Activated effector memory CD4-positive, alpha-beta T cell treated with anti-CD3 and anti-CD28 coated beads, Interleukin-2, amount 50 U/mL, for 16 hours (primary cell): ENCODE results near the gene MAGI2.
A peak's percentile ranks its signal among the peaks of the same experiment; 100 is the strongest.

Experiments
- DNase-seq: peaks from one replicate; pipeline ENCODE4 v3.0.0-alpha.2; 2020

Gene MAGI2

GRCh38 chr7:78041423-78041822, 1412.0 kb downstream of the MAGI2 start:
- DNase-seq: no peak

GRCh38 chr7:78039790-78040776, 1413.4 kb downstream of the MAGI2 start:
- peak; percentile 76 for DNase-seq

DNA sequence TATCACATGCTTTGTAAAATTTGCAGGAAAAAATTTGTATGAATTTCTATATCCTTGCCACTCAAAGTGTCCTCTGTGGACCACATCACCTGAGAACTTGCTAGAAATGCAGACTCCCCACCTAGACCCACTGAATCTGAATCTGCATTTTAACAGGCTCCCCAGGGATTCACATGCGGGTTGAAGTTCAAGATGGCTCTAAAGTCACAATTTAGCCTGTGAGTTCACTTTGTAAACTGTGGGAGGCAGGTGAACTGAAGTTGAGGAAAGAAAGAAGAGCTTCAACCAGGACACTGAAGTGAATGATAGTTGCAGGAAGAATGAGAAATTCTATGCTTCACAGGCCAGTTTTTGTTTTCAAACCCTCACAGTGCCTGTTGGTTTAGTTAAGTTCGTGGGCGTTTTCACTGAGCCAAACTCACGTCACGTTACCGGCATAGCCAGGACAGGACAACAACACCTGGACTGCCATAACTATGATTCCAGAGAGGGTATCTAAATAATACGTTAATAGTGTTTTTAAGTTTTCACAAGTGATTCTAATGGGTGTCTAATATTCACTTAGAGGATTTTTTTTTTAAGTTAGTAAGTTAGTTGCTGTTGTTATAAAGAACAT, 1414.9 kb downstream of the MAGI2 start:
- DNase-seq: no peak

GRCh38 chr7:78037603-78038002, 1415.9 kb downstream of the MAGI2 start:
- DNase-seq: no peak

GRCh38 chr7:78033410-78033809, 1420.1 kb downstream of the MAGI2 start:
- DNase-seq: no peak

DNA sequence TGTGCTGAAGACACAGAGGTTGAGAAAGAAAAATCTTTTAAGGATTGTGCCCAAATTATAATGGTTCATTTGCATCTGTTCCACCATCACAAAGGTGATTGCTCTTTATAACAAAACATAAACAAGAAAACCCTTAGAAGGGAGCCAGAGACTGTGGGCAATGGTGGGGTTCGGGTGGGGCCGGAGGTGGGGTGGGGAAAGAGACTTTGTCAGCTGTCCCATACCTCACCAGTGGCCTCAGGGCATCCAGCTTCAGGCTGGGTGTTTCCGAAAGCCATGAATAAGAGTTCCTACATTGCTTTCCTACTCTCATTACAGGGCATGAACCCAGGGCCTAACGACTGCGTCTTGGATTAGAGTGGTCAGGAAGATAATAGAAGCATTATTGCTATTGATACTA, 1427.0 kb downstream of the MAGI2 start:
- no peak for DNase-seq

DNA sequence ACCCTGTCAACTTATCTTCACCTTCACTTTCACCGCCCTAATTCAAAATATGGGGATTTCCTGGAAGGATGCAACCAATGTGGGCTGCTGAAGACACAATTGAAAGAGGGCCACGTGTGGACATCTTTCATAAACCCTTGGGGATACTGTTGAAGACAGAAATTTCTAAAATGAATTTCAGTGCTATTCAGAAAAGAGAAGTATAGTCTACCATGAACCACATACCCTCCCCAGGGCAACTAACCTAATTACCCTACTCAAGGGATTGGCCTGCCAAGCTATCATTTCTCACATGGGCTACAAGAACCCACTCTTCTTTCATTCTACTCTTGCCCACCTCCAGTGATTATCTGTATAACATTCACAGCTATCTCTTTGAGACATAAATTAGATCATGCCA, 1428.9 kb downstream of the MAGI2 start:
- DNase-seq: no peak

GRCh38 chr7:78023191-78023590, 1430.3 kb downstream of the MAGI2 start:
- no peak for DNase-seq

GRCh38 chr7:78022165-78022564, 1431.3 kb downstream of the MAGI2 start:
- no peak for DNase-seq

DNA sequence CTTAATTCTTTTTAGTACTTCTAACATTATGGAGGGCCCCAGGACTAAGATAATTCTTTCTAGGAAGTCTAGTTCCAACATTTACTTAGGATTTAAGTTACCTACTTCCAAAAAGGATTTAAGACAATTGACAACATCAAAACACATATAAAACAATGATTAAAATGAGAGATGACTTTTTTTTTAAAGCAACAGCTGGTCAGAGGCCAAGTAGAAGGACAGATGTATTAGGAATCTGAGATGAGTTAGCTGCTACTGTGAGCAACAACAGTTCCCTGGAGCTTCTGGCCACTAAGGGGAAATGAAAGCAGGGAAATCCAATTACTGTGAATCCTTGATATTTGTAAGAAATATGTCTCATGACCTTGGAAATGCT, 1432.6 kb downstream of the MAGI2 start:
- no peak for DNase-seq

DNA sequence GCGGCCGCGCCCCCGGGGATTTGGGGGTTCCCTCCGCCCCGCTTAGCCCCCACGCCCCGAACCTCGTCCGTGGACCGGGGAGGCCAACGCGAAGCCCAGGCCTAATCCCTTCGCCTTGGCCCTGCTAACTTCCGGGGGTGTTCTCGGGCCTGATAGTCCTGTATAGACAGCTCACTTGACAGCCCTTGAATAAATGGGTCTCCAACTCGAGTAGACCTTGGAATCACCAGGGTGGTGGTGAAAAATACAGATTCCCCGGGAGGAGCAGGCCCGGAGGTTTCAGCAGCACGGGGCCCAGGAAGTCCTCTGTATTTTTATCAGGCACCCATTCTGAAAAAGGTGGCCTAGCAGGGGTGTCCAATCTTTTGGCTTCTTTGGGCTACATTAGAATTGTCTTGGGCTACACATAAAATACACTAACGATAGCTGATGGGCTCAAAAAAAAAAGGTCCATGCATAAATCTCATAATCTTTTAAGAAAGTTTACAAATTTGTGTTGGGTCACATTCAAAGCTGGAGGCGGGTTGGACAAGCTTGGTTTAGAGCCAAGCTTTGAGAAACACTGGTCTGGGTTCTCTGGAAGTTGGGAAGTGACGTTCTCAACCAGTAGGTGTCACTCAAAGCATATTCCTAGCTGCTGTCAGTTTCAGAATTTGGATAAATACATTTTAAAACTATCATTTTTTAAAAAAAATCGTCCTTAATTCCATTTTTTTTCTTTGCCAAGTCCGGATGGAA, 1433.2 kb downstream of the MAGI2 start:
- no peak for DNase-seq

GRCh38 chr7:78019447-78020135, 1433.9 kb downstream of the MAGI2 start:
- DNase-seq: peak; percentile 85

DNA sequence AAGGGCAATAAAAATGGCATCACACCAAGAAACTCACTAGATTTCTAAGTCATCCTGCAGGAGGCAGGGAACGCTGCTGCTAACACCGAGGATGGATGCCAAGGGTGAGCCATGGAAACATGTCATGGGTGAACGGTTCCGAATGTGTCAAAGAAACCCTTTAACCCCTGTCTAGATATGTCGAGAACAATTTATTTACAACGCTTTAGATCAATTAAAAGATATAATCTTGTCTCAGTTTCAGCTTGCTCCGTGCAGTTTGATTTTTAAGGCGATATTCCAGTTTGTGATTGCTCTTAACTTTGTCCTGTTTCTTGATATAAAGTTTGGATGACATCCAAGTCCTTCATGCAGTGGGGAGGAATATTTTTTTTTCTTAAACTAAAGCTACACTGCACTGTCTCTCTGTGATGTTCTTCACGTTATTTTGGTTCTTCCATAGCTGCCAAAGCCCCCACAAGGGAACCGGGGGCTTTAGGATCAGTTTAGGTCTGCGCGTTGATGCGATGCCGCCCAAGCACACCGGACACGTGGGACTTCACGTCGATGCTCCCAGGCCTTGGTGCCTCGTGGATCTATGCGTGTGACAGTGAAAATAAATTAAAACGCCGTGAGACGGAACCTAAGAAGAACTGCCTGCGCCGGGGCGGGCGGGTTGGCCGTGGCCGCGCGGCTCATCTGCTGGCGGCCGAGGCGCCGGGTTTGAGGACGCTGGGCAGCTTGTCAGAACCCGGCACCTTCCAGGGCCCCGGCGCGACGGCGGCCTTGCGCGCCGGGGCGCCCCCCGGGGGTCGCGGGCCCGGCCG, 1434.6 kb downstream of the MAGI2 start:
- no peak for DNase-seq

DNA sequence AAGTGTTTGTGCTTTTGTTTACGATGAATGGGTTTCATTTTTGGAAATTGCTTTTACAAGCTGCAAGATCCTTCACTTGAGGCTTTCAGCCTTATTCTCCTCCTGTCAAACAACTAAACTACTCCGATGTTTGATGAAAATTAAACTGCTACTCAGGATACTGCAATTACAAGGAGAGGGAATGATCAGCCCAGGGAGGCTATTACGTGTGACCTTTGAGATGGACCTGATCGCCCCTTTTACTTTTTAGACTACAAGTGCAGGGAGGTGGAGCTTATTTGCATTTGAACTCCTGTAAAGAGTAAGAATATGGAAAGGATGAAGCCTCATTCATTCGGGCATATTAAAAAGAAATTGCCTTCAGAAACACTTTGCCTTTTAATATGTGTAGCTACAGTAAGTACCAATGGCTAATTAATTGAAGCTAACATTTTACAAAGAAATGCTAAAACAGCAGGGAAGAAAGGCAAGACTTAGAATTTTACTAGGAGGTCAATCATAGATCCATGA, 1435.8 kb downstream of the MAGI2 start:
- DNase-seq: no peak

GRCh38 chr7:78015574-78016260, 1437.8 kb downstream of the MAGI2 start:
- no peak for DNase-seq

DNA sequence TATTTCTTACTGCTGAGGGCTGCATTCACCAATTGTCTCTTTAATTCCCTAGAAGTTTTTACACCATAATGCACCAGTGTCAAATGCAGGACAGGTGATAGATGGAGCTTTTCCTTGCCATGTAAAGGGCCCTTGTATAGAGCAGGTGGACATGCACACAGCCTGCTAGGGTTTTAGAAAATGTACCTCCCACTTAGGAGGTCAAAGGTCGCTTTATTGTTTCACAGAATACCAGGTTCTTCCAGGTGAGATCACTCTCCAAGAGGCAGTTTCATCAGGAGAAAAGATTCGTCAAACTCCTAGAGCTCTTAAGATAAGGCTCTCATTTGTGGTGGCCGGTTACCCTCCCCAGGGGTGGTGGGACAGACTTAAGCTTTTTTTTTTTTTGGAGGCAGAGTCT, 1439.1 kb downstream of the MAGI2 start:
- no peak for DNase-seq

DNA sequence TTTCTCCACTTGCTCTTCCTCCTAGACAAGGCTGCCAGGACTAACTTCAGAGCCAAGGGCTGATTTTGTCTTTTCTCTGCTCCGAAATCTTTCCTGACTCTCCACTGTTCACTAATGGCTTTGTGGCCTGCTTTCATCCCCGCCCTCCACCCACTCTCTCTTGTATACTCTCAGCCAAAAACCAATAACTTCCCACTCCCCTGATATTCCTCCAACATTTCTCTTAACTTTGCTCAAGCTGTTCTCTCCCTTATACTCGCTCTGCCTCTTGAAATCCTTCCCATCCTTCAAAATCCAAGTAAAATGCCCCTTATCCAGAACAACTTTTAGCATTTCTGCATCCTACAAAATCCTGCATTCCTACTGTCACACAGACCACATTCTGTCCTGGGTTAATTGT, 1440.1 kb downstream of the MAGI2 start:
- DNase-seq: no peak

DNA sequence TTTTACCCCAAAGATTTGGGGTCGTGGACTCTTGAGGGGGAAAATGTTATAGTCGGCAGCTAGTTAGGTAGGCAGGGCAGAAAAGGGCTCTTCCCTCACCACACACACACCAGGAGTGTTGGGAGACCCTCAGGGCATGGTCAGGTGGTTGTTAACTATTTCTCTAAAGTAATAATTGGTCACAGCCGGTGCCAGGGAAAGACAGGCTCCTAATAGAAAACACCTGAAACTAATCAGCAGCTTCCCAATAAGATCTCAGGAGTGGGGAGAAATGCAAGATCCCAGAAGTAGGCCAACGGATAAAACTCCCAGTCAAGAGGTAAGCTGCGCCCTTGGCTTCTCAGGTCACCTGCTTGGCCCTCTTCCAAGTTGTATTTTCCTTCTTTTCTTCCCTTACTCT, 1441.8 kb downstream of the MAGI2 start:
- no peak for DNase-seq

- DNase-seq: no peak
Observed at GRCh38 chr7:78007231-78007630, 1446.2 kb downstream of the MAGI2 start.

DNA sequence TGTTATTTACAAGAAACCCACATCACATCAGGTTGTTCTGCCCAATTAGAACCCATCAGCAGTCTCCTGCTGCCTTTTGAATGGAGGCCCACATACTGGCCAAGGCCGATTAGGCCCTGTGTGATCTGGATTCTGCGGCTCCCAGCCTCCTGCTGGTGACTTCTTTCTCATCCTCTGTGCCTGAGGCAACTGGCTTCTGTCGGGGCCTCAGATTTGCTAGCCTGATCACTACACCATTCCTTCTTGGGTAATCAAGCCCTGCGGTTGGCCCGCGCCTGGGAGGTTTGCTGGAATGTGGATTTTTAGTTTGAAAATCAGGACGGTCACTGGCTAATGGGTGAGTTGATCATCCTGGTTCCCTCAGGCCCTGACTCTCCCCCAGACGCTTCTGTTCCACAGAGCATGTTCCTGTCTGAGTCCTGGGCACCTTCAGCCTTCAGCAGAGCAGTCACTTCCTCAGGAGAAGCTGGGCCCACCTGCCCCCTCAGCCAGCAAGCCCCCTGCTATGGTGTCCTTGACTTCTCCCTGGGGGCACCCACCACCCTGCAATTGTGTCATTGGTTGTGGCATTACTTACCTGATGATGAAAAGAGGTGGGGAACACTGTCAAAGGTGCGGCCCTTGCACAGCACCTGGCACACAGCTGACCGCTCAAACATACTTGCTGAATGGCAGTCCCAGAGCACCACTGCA, 1447.3 kb downstream of the MAGI2 start:
- no peak for DNase-seq

DNA sequence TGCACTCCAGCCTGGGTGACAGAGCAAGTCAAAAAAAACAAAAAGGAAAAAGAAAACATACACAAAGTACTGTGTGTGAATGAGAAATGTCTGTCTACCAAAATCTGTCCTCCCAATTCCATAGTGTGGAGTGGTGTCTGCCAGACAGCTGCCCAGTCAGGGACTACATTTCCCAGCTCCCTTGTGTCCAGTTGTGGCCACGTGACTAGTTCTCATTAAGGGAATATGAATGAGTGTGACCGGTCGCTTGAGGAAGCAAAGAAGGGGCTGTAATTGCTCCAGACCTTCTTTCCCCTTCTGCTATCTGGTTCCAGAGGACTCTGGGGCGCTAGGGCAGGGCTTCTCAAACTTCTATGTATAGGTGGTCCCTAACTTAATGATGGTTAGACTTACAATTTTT, 1450.8 kb downstream of the MAGI2 start:
- no peak for DNase-seq
